Panc1 (cell line): ENCODE measurements around the gene CNDP1. TPM values are rescaled to one million over a fixed set of nuclear protein-coding genes. Genes with fewer than 3 reads are reported as not detected.

Experiments used
- ATAC-seq: fragments of 200-7000 bp; cut with Tn5 transposase; 2 replicates; pipeline ENCODE4 v1.9.1; 2020; ENCODE audit warnings: mild to moderate bottlenecking, moderate library complexity
- BruUV-seq: library from RNA; stranded (reverse); fragments of 400-500 nt; replicated peaks from 2 replicates; lab custom pipeline; 2021; lab: Mats Ljungman, UMichigan
- CTCF ChIA-PET: fragments of 300-600 bp; sonication (Branson Sonifier 250); formaldehyde crosslinking; loops from one replicate; lab custom pipeline; 2022; ENCODE audit warnings: antibody characterized with exemption; lab: Charles Lee
- POLR2A ChIA-PET: fragments of 300-600 bp; sonication (Branson Sonifier 250); formaldehyde crosslinking; loops from one replicate; lab custom pipeline; 2022; ENCODE audit warnings: antibody characterized with exemption; lab: Charles Lee
- DNase-seq: peaks from one replicate; pipeline ENCODE4 v3.0.0-alpha.2; 2010; ENCODE audit warnings: low read depth, low spot score
- H3K27ac ChIP-seq: 2 replicates; pipeline ENCODE4 v1.5.1; 2011; ENCODE audit warnings: mild to moderate bottlenecking, low read length, inconsistent platforms
- H3K27me3 ChIP-seq: fragments of 200-500 bp; sonication (Bioruptor generic); 2 replicates; pipeline ENCODE4 v1.6.0; 2014; ENCODE audit warnings: low read length, inconsistent platforms; ENCODE audit not compliant: control insufficient read depth, insufficient read depth
- H3K36me3 ChIP-seq: fragments of 200-500 bp; sonication (Bioruptor generic); 2 replicates; pipeline ENCODE4 v1.5.1; 2014; ENCODE audit warnings: inconsistent platforms, mild to moderate bottlenecking, low read length, moderate library complexity; ENCODE audit not compliant: control insufficient read depth, insufficient read depth
- H3K4me1 ChIP-seq: 2 replicates; pipeline ENCODE4 v1.5.1; 2011; ENCODE audit warnings: inconsistent platforms, mild to moderate bottlenecking, low read length, moderate library complexity; ENCODE audit not compliant: control insufficient read depth, insufficient read depth
- H3K4me3 ChIP-seq, 2 experiments: 2 replicates each; pipeline ENCODE4 v1.5.1; 2011 to 2012; ENCODE audit warnings: low read depth in 2 of 2, low read length in 2 of 2, mild to moderate bottlenecking in 2 of 2, inconsistent platforms in 1 of 2, moderate library complexity in 1 of 2
- H3K9me3 ChIP-seq: fragments of 200-500 bp; sonication (Bioruptor generic); 2 replicates; pipeline ENCODE4 v1.5.1; 2014; ENCODE audit warnings: low read depth, mild to moderate bottlenecking, inconsistent platforms, low read length, moderate library complexity; ENCODE audit not compliant: control insufficient read depth, insufficient read depth
- POLR2AphosphoS5 ChIP-seq: IDR thresholded peaks from 2 replicates; pipeline ENCODE4 v1.6.1; 2012; ENCODE audit warnings: mild to moderate bottlenecking, low read depth, low read length, moderate library complexity
- SIN3A ChIP-seq: IDR thresholded peaks from 2 replicates; pipeline ENCODE4 v1.6.1; 2012; ENCODE audit warnings: low read depth, mild to moderate bottlenecking, low read length, moderate library complexity, borderline replicate concordance; ENCODE audit not compliant: insufficient read depth
- TCF7L2 ChIP-seq: IDR thresholded peaks from 2 replicates; pipeline ENCODE4 v1.6.1; 2011; ENCODE audit warnings: mild to moderate bottlenecking, low read depth, low read length, inconsistent platforms
- in situ Hi-C: cut with HindIII; loops from 2 replicates; pipeline ENCODE4 v1.10.0; 2016; ENCODE audit warnings: low sequenced_read_pairs, low pct_unique_long_range_greater_than_20kb
- intact Hi-C: fragments of 100-400 bp; cut with micrococcal nuclease; formaldehyde crosslinking; loops from one replicate; pipeline ENCODE4 v1.10.0; 2022; ENCODE audit not compliant: unreplicated experiment
- total RNA-seq: library from RNA; stranded (reverse); gene quantifications from one replicate; pipeline ENCODE4 v1.2.1, GENCODE V29; 2021; ENCODE audit not compliant: unreplicated experiment
- TF ChIP-seq, protein P1 (sequence below), 2 experiments: IDR thresholded peaks; 2 replicates each; pipeline ENCODE4 v1.6.1; 2011 to 2012; ENCODE audit warnings: low read depth in 2 of 2, control low read depth in 1 of 2, low read length in 1 of 2, mild to moderate bottlenecking in 1 of 2, moderate library complexity in 1 of 2; ENCODE audit not compliant: insufficient read depth in 1 of 2
- TF ChIP-seq, protein P2 (sequence below): fragments of 450-650 bp; IDR thresholded peaks from 2 replicates; pipeline ENCODE4 v1.5.1; 2017; ENCODE audit warnings: mild to moderate bottlenecking

CNDP1 gene
- total RNA-seq, 1 experiment from 2014 or later, result not detected

DNA sequence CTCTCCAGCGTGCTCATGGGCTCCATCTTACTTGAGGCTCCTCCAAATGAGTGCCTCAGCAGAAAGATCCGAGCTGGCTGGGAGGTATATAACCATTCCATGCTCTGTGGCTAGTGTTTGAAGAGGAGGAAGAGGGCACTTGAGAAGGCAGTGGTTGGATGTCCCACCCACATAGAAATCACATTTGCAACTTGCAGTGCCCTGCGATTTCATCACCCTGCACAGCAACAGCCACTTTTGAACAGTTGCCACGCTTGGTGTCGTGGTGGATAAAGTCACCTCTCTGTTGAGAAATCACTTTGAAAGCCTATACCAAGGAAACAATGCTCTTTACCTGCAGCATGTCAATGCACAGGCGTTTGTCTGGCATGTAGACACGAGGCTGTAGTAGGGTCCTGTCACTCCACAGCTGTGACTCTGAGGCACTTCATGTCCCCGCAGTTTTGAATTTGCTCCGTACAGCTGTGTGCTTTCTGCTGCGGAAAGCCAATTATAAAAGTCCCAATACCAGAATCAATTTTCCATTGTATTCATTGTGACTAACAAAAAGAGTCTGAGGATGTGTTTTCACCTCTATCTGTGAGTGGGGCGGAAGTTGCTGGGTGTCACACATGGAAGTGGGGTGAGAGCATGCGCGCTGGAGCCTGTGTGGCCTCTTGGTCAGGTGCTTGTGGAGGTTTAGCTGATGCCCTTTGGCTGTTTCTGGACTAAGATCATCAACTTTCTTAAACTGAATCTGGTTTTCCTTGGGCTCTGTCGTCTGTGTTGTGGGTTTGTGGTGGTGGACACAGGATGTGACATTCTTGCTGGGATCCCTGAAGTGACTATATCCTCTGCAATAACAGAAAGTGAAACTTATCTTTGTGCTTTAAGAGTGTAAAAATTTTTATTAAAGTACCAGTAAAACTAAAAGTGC, 35.3 kb upstream of the CNDP1 start:
- CTCF ChIA-PET, result interaction anchor here (0.6 kb wide), 1 partner anchor 113 kb away, joined by 3 read pairs; no protein-coding TSS in a partner anchor
- Histone ChIP-seq H3K36me3 (peaks cover 20% of the 10 kb centered on the region), H3K4me3 (peak overlapping the region; percentile 34 to 51), H3K27ac (peak overlapping the region; percentile 90), H3K4me1 (peaks cover 36% of the 10 kb centered on the region), H3K27me3 (no peaks in the 10 kb centered on the region), H3K9me3 (no peaks in the 10 kb centered on the region)
- in situ Hi-C loops, result no loop called here
- intact Hi-C loops, result loop anchor here (5.0 kb wide), 1 partner anchor 53 kb away; no protein-coding TSS in a partner anchor
- DNase-seq (no peak), ATAC-seq (peak; percentile 25; the same call in 1 of the 2 replicates)
- TF ChIP-seq POLR2AphosphoS5 (peak; percentile 59), TCF7L2 (no peak), SIN3A (0 out of 2 replicates have a peak, but pooled peaks have one; percentile 13)
- TF ChIP-seq, protein P1, sequence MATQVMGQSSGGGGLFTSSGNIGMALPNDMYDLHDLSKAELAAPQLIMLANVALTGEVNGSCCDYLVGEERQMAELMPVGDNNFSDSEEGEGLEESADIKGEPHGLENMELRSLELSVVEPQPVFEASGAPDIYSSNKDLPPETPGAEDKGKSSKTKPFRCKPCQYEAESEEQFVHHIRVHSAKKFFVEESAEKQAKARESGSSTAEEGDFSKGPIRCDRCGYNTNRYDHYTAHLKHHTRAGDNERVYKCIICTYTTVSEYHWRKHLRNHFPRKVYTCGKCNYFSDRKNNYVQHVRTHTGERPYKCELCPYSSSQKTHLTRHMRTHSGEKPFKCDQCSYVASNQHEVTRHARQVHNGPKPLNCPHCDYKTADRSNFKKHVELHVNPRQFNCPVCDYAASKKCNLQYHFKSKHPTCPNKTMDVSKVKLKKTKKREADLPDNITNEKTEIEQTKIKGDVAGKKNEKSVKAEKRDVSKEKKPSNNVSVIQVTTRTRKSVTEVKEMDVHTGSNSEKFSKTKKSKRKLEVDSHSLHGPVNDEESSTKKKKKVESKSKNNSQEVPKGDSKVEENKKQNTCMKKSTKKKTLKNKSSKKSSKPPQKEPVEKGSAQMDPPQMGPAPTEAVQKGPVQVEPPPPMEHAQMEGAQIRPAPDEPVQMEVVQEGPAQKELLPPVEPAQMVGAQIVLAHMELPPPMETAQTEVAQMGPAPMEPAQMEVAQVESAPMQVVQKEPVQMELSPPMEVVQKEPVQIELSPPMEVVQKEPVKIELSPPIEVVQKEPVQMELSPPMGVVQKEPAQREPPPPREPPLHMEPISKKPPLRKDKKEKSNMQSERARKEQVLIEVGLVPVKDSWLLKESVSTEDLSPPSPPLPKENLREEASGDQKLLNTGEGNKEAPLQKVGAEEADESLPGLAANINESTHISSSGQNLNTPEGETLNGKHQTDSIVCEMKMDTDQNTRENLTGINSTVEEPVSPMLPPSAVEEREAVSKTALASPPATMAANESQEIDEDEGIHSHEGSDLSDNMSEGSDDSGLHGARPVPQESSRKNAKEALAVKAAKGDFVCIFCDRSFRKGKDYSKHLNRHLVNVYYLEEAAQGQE (IDR thresholded peaks at IDR 0.05; ENCODE audit: insufficient read depth in 1 of 2, low read depth in 2 of 2, low read length in 1 of 2), result no peak
- TF ChIP-seq, protein P2, sequence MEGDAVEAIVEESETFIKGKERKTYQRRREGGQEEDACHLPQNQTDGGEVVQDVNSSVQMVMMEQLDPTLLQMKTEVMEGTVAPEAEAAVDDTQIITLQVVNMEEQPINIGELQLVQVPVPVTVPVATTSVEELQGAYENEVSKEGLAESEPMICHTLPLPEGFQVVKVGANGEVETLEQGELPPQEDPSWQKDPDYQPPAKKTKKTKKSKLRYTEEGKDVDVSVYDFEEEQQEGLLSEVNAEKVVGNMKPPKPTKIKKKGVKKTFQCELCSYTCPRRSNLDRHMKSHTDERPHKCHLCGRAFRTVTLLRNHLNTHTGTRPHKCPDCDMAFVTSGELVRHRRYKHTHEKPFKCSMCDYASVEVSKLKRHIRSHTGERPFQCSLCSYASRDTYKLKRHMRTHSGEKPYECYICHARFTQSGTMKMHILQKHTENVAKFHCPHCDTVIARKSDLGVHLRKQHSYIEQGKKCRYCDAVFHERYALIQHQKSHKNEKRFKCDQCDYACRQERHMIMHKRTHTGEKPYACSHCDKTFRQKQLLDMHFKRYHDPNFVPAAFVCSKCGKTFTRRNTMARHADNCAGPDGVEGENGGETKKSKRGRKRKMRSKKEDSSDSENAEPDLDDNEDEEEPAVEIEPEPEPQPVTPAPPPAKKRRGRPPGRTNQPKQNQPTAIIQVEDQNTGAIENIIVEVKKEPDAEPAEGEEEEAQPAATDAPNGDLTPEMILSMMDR, result no peak
- POLR2A ChIA-PET, result no interaction called here
- BruUV-seq, result no TSS peak

DNA sequence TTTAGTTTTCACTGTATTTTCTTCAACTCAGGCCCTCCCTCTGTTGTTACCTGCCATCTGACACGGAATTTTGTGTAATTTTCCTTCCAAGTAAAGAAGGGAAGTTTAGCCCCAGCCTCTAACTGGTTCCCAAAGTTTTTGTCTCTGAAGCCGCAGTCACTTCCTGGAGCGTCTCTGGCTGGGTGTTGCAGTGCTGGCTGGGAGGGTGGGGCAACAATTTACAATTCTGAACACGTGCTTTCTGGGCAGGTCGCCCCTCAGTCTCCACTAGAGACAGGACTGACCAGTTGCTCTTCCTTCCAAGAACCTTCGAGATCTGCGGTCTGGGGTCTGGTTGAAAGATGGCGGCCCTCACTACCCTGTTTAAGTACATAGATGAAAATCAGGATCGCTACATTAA, 34.7 kb upstream of the CNDP1 start:
- in situ Hi-C loops (no loop called here), intact Hi-C loops (loop anchor here (5.0 kb wide), 1 partner anchor 53 kb away; no protein-coding TSS in a partner anchor)
- no peaks in the 10 kb centered on the region for H3K9me3 ChIP-seq
- H3K36me3 ChIP-seq, result peaks cover 23% of the 10 kb centered on the region
- H3K27me3 ChIP-seq, result no peaks in the 10 kb centered on the region
- H3K4me1 ChIP-seq, result peaks cover 36% of the 10 kb centered on the region
- H3K4me3 ChIP-seq, result peak overlapping the region; percentile 34 to 51
- BruUV-seq, result TSS peak; percentile 24
- peak overlapping the region; percentile 90 for H3K27ac ChIP-seq
- ChIA-PET POLR2A (no interaction called here), CTCF (no interaction called here)
- TF ChIP-seq, protein P2, result no peak
- TF ChIP-seq TCF7L2 (no peak), POLR2AphosphoS5 (no peak), SIN3A (no peak)
- TF ChIP-seq, protein P1 (IDR thresholded peaks at IDR 0.05; ENCODE audit: insufficient read depth in 1 of 2, low read depth in 2 of 2, low read length in 1 of 2), result no peak
- no peak for DNase-seq
- ATAC-seq, result no peak
